GM21447 (cell line): Measurements from ENCODE around the gene RASAL2.
"Not testable (repeated sequence)": the region's sequence is repeated elsewhere in the genome, so short reads cannot be mapped to it uniquely, and the experiment has no call there.

Source experiments
- ATAC-seq: cut with Tn5 transposase; IDR thresholded peaks from one replicate; pipeline ENCODE4 v1.9.1; 2021; ENCODE audit not compliant: unreplicated experiment

Gene RASAL2

DNA sequence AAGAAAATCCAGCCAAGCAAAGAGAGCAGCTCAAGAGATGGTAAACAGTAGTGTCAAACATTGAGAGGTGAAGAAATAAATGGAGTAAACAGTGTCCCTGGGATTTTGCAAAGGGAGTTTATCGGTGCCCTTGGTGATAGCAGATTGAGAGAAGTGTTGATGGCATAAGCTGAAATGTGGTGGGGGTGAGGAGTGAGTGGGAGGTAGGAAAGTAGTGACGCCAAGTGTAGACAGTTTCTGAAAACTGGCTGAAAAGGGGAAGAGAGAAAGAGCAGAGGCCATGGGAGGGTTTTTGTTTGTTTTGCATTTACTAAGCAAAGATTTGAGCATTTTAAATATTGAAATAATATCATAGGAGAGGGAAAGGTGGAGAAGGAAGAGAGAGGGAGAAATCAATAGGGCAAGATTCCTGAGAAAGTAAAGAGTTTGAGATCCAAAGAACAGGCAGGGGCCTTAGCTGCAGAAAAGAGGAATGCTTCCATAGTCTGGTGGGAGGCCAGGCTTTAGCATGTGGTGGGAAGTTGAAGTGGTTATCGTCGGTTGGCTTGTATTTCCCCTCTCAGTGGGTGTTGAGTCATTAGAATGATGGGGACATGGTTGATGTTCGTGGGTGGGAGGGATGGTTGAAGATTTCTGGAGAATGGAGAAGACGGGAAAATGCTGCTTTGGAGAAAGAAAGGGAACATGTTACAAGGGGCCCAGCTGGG is 26.8 kb upstream of the RASAL2 start:
- peak; percentile 97 for ATAC-seq

DNA sequence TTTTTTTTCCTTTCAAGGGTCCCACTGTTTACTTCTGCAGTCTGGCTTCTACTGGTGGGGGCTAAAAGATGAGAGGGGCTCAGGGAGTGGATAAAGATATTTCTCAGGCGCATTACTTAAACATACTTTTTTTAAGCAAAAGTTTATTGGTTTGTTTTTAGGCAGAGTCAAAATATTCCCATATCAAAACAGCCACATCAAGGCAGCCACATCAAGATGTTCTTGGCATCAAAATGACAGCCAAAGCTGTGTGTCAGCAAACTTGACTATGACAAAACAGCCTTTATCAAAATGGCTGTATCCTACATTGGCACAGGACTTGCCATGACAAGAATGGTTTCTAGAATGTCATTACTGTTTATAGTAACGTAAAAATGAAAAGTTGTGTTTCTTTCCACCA is 22.1 kb upstream of the RASAL2 start:
- no peak for ATAC-seq

GRCh38 chr1:178072326-178072725 is 21.6 kb upstream of the RASAL2 start:
- no peak for ATAC-seq

DNA sequence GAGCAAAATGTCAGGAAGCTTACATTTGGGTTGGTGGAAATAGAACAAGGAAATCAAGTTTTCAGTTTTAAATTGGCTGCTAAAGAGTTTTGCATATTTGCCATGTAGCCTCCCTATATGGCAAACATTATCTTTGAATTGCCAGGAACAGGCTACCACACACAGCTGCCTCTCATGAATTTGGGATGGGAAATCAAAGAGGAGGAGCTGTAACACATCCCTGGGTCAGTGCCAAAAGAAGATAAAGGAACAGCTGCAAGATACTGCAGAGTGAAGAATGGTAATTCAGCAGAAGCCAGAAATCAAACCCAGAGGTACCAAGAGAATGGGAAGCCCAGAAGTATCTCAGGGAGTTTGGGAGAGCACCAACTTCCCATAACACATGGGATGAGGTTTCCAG is 18.6 kb upstream of the RASAL2 start:
- ATAC-seq = no peak

- ATAC-seq = no peak
These were observed 17.3 kb upstream of the RASAL2 start for GRCh38 chr1:178076607-178077006.

DNA sequence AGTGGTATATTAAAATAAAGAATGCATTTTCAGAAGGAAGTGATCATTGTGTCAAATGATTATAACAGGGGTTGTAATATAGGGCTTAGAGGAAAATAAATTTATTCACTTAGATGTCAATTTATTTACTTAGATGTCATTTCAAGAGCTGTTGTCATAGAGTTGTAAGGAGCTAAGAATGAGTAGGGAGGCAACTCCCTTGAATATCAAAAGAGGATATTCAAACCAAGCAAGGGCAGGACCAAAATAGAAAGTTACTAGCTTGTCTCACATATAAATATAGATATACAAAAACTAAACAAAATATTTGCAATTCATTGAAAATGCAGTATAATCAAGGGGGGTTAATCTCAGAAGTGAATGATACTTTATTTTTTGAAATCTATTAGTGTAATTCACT is 16.0 kb upstream of the RASAL2 start:
- ATAC-seq = no peak

DNA sequence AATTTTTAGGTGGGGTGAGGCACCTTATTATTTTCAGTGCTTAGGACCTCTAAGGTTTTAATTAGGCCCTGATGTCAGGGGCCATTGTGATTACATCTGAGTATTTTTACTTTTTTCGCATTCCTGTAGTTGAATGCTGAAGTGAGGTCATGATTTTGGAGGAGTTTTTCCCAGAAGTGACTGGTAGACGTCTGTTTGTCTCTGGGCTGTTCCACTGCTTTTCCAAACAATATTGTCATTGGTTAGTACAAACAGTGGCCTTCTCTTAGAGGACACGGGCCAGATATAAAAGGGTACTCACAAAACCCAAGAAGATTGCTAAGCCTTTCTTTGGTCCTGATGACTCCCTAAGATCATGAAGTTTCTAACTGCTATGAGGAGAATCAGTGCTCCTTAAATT is 7.6 kb upstream of the RASAL2 start:
- ATAC-seq = no peak

GRCh38 chr1:178086766-178087165 is 7.1 kb upstream of the RASAL2 start:
- no peak for ATAC-seq

DNA sequence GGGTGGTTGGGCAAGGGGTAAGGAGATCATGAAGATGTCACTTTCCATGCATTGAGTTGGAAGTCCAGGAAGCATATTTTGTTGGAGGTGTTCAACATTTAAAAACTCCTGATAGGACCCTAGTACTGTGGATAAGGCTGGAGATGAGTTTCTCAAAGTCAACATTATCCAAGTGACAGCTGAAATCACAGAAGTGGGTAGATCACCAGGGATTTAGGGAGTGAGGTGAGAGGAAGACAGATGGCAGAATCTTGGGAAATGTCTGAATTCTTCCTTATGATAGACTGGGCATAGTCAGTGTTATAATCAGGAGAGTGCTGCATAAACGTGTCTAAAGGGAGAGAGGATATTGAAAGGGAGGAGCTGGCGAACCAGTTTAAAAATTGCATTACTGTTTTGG is 5.3 kb upstream of the RASAL2 start:
- ATAC-seq = no peak

DNA sequence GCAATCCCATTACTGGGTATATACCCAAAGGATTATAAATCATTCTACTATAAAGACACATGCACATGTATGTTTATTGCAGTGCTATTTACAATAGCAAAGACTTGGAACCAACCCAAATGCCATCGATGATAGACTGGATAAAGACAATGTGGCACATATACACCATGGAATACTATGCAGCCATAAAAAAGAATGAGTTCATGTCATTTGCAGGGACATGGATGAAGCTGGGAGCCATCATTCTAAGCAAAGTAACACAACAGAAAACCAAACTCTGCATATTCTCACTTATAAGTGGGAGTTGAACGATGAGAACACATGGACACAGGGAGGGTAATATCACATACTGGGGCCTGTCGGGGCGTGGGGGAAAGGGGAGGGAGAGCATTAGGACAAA is 2.5 kb upstream of the RASAL2 start:
- ATAC-seq = not testable (repeated sequence)

DNA sequence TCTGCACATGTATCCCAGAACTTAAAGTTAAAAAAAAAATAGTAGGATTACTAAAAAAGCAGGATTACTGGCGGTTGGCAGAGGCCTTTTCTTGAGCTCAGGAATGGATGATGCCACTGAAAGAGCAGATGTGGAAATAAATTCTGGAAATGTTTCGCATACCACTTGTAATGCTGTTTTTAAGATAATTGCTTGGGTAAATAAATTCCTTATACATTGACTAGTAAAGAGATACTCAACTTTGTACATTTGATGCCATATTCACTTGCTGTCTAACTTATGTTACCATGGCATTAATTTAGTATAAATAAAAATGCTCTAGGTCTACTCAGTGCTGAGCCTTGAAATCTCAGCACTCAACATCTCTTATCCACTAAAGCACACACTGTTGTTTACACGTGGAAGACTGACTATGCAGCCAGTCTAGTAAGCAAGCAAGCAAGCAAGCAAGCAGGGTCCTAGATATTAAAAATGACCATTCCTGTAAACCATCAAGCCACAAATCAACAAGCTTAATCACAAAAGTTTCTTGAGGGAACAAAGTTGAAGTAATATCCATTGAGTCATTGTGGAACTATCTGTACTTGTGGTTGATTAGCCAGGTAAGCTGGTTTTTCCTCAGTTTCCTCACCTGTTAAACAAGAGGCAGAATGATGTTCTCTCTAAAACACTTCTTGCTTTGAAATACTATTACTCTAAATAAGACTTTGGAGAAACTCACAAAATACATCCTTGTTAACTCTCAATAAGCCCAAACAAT is 1.7 kb upstream of the RASAL2 start:
- no peak for ATAC-seq

DNA sequence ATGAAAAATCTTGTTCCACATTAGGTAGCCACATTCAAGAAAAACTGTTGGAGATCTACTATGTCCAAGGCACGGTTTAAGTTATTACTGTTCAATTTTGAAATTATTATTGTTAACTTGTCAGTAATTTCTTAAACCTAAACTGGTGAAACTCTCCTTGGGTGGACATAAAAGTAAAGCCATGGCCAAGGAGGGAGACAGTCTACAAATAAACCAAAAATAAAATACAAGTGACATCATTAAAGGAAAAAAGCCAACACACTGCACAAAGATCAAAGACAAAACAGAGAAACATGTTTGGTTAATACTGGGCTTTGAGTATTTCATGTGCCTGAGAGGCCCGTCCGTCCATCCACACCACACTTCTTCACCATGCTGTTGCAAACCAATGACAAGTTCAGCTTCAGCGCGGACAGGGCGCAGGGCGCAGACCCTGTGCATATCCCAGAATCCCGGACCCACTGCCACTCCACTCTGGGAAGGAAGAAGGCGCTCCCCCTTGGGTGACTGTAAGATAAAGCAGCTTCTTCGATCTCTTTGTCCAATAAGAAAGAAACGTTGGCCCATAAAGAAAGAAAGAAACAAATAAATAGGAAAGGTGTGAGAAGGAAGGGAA is 918 bp upstream of the RASAL2 start:
- no peak for ATAC-seq

- ATAC-seq = peak; percentile 82
These were observed 382 bp upstream of the RASAL2 start for GRCh38 chr1:178093494-178093950.

DNA sequence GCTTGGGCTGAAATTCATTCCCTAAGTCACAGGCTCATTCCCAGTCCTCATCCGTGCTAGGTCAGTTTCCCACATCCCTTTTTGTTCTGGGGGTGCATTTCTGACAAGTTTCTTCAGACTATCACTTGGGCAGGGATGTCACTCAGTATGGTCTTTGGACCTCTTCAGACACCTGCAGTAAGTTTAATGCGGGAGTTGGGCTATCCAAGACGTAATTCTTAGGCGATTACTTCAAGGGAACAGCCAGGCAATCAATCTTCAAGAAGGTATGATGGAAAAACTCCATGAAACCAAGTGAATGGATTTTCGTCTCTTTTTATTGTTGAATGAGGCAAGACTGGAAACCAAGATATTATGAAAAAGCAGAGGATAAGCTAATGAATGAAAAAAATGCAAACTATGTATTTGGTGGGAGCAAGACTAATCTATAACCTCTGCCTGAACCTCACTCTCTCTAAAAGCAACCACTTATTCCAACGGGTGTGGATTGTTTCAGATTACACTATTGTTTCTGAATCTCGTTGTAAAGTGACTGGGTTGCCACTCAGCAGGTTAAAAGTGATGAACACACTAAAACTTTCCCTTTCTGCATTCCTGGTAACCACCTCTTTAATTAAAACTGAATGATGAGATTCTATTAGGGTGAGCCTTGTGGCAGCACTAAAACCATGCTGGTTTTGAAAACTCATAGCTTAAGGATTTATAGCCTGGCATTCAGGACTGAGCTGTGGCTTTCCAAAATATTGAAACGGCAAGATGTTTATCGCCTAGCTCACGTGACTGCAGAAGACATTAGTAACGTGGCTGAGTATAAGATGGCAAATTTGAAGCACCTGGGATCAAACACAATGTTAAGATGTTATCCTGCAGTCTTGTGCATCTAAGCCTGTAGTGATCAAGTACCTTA is 1.1 kb downstream of the RASAL2 start:
- no peak for ATAC-seq

DNA sequence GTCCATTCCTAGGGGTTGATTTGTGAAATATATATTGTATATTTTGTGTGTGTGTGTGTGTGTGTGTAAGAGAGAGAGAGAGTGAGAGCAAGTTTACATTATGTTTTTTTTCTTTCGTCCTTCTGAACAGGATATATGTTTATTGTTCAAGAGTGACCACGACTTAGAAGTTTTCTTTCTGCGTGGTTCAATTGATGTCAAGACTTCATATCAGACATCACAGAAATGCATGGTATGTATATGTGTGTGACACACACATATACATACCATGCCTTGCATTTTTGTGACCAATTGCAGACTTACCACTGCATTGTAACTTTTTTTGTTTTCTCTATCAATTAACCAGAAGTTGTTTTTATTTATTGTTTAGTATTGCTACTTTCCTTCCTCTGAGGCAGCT is 2.5 kb downstream of the RASAL2 start:
- ATAC-seq = no peak

DNA sequence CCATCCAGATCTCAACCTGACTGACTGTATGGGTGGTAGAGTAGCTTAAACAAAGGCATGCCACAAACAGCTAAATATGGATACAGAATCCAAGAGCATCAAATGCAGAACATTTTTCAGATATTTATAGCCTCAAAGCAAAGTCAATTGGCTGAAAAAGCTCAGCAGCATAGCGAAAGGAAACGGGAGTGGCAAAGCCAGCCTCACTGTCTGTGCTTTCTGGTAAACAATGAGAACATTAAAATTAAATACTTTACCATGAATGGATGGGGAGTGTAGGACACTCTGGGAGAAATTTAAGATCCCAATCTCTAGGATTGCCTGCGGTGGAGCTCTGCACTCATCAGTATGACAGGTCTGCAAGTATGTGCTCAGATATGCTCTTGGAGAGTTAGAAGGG is 4.4 kb downstream of the RASAL2 start:
- ATAC-seq = no peak

- ATAC-seq = no peak
These were observed 7.3 kb downstream of the RASAL2 start for GRCh38 chr1:178101266-178101630.

DNA sequence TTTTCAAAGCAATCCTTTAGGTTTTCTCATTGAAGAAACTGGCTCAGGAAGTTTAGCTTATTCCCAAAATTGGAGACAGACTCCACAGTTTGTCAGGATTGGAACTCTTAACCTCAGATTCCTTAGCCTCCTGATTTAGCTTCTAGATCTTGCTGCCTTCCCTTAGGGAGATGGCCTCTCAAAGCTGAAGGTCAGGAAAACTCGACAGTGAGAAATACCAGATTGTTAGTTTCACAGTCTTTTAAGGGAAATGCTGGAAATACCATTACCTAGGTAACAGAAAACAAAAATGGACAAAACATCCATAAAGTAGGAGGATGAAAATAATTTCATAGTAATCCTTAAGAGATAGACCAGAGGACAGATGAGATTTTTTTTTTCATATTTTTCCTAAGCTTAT is 7.8 kb downstream of the RASAL2 start:
- ATAC-seq = no peak

- no peak for ATAC-seq
These were observed 8.3 kb downstream of the RASAL2 start for GRCh38 chr1:178102218-178102617.

GRCh38 chr1:178107823-178108222 is 13.9 kb downstream of the RASAL2 start:
- no peak for ATAC-seq
